ENCODE results near the gene MBNL1. TPM values are rescaled to one million over a fixed set of nuclear protein-coding genes. Genes with fewer than 3 reads are reported as not detected.

The MBNL1 gene
- total and polyA plus RNA-seq, 7 experiments from 2014 or later, result 371 to 675 (median 497) TPM

DNA sequence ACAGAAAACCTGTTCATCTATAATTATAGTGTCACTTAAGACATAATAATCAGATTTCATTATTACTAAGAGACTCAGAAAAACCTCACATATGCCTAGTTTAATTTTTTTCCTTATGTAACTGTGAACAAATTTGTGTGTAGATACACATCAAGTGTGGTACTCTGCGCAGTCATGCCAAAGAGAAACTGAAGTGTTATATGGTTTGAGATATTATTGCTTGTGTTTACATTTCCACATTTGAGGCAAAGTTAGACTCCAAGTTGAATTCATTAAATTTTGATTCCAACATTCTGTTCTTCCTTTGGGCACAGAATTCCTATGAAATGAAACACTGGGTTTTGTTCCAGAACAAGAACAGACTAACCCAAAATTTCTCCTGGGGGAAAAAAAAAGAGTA lies 2.2 kb downstream of the MBNL1 start:
- peak overlapping the region; percentile 84 to 98 (median 95) for H3K27ac Mint-ChIP-seq
- no peak for ATAC-seq
- CTCF ChIA-PET, result no interaction called here
- Histone ChIP-seq H3K9me3 (ENCODE audit: control insufficient read depth in 2 of 3, low read length in 3 of 3) (no peaks in the 10 kb centered on the region), H3K4me1 (ENCODE audit: control insufficient read depth in 2 of 2, insufficient read depth in 2 of 2, low read length in 2 of 2) (peaks cover 27 to 49% of the 10 kb centered on the region in 2 donors), H3K36me3 (ENCODE audit: control insufficient read depth in 2 of 3, insufficient read depth in 3 of 3, low read length in 3 of 3) (peaks cover 0 to 12% (median 3%) of the 10 kb centered on the region in 3 experiments), H3K4me3 (ENCODE audit: low read length) (peak overlapping the region; percentile 77), H3K27ac (ENCODE audit: low read depth, low read length) (peak overlapping the region; percentile 99), H3K27me3 (ENCODE audit: control insufficient read depth in 2 of 2, insufficient read depth in 2 of 2, low read length in 2 of 2) (no peaks in the 10 kb centered on the region)
- no peaks in the 10 kb centered on the region for H3K9me3 Mint-ChIP-seq
- peak overlapping the region; percentile 78 to 100 (median 94) for H3K4me3 Mint-ChIP-seq
- H3K36me3 Mint-ChIP-seq, result peaks cover 4 to 31% (median 21%) of the 10 kb centered on the region in 5 donors
- peaks cover 36 to 66% (median 62%) of the 10 kb centered on the region in 7 donors for H3K4me1 Mint-ChIP-seq
- DNase-seq, result no peak
- H3K27me3 Mint-ChIP-seq, result no peaks in the 10 kb centered on the region
- intact Hi-C loops (cut with micrococcal nuclease), result loop anchor here (1.0 to 10.0 kb wide), 5 partner anchors 8 to 1509 kb away; partner anchors contain the start of genes SIAH2 (in 2 of the 2) and RAP2B (in 1 of the 2)
- POLR2A ChIA-PET, result interaction anchor here (0.6 to 11.1 kb wide), 10 partner anchors 11 to 181 kb away, joined by 3 to 229 read pairs (median 38); no protein-coding TSS in a partner anchor

DNA sequence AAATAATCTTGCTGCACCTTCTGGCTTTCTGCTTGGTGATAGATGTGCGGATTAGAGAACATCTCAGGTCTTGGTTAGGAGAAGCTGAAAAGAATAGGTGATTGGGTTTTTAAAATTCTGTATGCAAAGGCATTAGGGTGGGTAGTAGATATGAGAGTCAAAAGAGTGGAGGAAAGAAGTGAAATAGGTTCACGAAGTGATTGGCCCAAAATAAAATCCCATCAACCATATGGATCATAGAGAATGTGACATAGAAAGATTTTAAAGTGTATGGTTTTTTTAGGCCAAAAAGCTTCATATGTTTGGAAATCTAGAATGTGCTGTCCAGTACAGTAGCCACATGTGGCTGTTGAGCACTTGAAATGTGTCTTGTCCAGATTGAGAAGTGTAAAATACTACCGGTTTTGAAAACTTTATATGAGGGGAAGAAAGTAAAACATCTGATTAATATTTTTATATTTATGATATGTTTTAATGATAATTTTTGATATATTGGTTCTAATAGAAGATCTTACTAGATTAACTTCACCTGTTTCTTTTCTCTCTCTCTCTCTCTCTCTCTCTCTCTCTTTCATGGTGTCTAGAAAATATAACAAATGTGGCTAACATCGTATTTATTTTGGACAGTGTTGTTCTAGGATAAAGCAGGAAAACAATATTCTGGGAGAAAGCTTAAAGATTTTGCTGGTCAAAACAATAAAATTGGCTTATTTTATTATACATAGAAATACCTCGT lies 2.9 kb downstream of the MBNL1 start:
- Histone ChIP-seq H3K27ac (ENCODE audit: low read depth, low read length) (peak overlapping the region; percentile 99), H3K4me3 (ENCODE audit: low read length) (peak overlapping the region; percentile 77), H3K9me3 (ENCODE audit: control insufficient read depth in 2 of 3, low read length in 3 of 3) (no peaks in the 10 kb centered on the region), H3K4me1 (ENCODE audit: control insufficient read depth in 2 of 2, insufficient read depth in 2 of 2, low read length in 2 of 2) (peaks cover 27 to 50% of the 10 kb centered on the region in 2 donors), H3K27me3 (ENCODE audit: control insufficient read depth in 2 of 2, insufficient read depth in 2 of 2, low read length in 2 of 2) (no peaks in the 10 kb centered on the region), H3K36me3 (ENCODE audit: control insufficient read depth in 2 of 3, insufficient read depth in 3 of 3, low read length in 3 of 3) (peaks cover 0 to 12% (median 3%) of the 10 kb centered on the region in 3 experiments)
- ATAC-seq, result no peak
- H3K9me3 Mint-ChIP-seq, result no peaks in the 10 kb centered on the region
- H3K36me3 Mint-ChIP-seq, result peaks cover 4 to 34% (median 21%) of the 10 kb centered on the region in 5 donors
- peak overlapping the region; percentile 78 to 100 (median 94) for H3K4me3 Mint-ChIP-seq
- no peak for DNase-seq
- intact Hi-C loops (cut with micrococcal nuclease), result loop anchor here (1.0 to 10.0 kb wide), 5 partner anchors 8 to 1509 kb away; partner anchors contain the start of genes SIAH2 (in 2 of the 2) and RAP2B (in 1 of the 2)
- ChIA-PET CTCF (no interaction called here), POLR2A (interaction anchor here (0.7 to 11.1 kb wide), 9 partner anchors 10 to 181 kb away, joined by 3 to 229 read pairs (median 46); no protein-coding TSS in a partner anchor)
- peak overlapping the region; percentile 88 to 98 (median 94) for H3K27ac Mint-ChIP-seq
- H3K4me1 Mint-ChIP-seq, result peaks cover 36 to 66% (median 62%) of the 10 kb centered on the region in 7 donors
- no peaks in the 10 kb centered on the region for H3K27me3 Mint-ChIP-seq

DNA sequence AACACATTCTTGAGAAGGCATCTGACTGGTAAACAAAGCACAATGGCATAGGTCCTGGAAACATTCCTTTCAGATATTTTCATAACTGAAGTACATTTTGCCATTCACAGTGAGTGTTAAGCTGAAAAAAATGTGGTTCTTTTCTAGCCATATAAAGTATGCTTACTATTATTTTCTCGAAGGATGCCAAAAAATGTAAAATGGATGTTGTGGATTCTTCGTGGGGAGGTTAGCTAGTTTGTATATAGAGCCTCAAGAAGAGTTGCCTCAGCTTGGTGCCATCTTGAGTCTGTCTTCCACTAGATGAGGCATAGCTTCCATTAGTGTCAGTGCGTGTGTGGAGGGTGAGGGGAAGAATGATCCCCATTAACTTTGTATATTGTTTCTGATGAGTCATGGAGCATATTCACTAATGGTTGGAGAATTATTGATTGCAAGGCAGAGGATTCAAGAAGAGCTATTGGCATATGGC lies 4.1 kb downstream of the MBNL1 start:
- POLR2A ChIA-PET, result interaction anchor here (0.7 to 11.1 kb wide), 10 partner anchors 9 to 100 kb away, joined by 3 to 203 read pairs (median 4); no protein-coding TSS in a partner anchor
- Histone ChIP-seq H3K36me3 (ENCODE audit: control insufficient read depth in 2 of 3, insufficient read depth in 3 of 3, low read length in 3 of 3) (peaks cover 0 to 12% (median 3%) of the 10 kb centered on the region in 3 experiments), H3K27me3 (ENCODE audit: control insufficient read depth in 2 of 2, insufficient read depth in 2 of 2, low read length in 2 of 2) (no peaks in the 10 kb centered on the region), H3K27ac (ENCODE audit: low read depth, low read length) (peak overlapping the region; percentile 99), H3K9me3 (ENCODE audit: control insufficient read depth in 2 of 3, low read length in 3 of 3) (no peaks in the 10 kb centered on the region), H3K4me1 (ENCODE audit: control insufficient read depth in 2 of 2, insufficient read depth in 2 of 2, low read length in 2 of 2) (peaks cover 26 to 40% of the 10 kb centered on the region in 2 donors), H3K4me3 (ENCODE audit: low read length) (peak overlapping the region; percentile 77)
- H3K4me1 Mint-ChIP-seq, result peaks cover 31 to 66% (median 59%) of the 10 kb centered on the region in 7 donors
- no peaks in the 10 kb centered on the region for H3K9me3 Mint-ChIP-seq
- peaks cover 4 to 31% (median 21%) of the 10 kb centered on the region in 5 donors for H3K36me3 Mint-ChIP-seq
- peak in 1 of 9 donors; percentile 62 for DNase-seq
- peak overlapping the region; percentile 78 to 98 (median 91) for H3K27ac Mint-ChIP-seq
- no peak for ATAC-seq
- H3K4me3 Mint-ChIP-seq, result peak overlapping the region; percentile 78 to 100 (median 90)
- CTCF ChIA-PET, result interaction anchor here (0.7 kb wide), 1 partner anchor 16 kb away, joined by 5 read pairs; no protein-coding TSS in a partner anchor
- intact Hi-C loops (cut with micrococcal nuclease), result loop anchor here (5.0 to 10.0 kb wide), 3 partner anchors 892 to 1511 kb away; partner anchors contain the start of genes SIAH2 (in 2 of the 2) and RAP2B (in 1 of the 2)
- no peaks in the 10 kb centered on the region for H3K27me3 Mint-ChIP-seq

DNA sequence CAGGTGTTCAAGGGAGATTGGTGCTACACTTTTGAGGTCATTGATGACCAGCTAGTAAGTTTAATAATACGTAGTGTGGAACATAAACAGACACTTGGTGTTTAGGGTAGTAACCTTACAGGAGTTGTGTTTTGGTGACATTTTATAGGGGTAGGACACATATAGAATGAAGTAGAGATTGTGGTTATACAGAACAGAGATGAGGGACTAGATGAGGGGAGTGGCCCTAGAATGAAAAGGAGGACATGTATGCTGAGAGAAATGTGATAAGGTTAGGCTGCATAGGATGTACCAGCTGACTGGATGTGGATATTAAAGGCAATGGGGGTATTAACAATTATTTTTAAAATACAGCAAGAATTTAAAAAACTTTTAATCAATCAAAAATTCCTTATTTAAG lies 8.0 kb downstream of the MBNL1 start:
- ChIA-PET CTCF (interaction anchor here (1.3 to 2.3 kb wide), 2 partner anchors 14 to 93 kb away, joined by 3 to 10 read pairs; no protein-coding TSS in a partner anchor), POLR2A (interaction anchor here (0.7 to 11.1 kb wide), 6 partner anchors 8 to 159 kb away, joined by 3 to 135 read pairs (median 4); no protein-coding TSS in a partner anchor)
- peak; percentile 33 for ATAC-seq
- Mint-ChIP-seq H3K36me3 (peaks cover 4 to 25% (median 4%) of the 10 kb centered on the region in 5 donors), H3K4me1 (peaks cover 52 to 95% (median 86%) of the 10 kb centered on the region in 7 donors), H3K9me3 (no peaks in the 10 kb centered on the region), H3K27me3 (no peaks in the 10 kb centered on the region), H3K4me3 (peak overlapping the region; percentile 21 to 86 (median 74)), H3K27ac (peak overlapping the region; percentile 51 to 91 (median 77))
- peaks cover 42 to 74% of the 10 kb centered on the region in 2 donors for H3K4me1 ChIP-seq (ENCODE audit: control insufficient read depth in 2 of 2, insufficient read depth in 2 of 2, low read length in 2 of 2)
- H3K27ac ChIP-seq (ENCODE audit: low read depth, low read length), result peak overlapping the region; percentile 99
- intact Hi-C loops (cut with micrococcal nuclease), result loop anchor here (1.0 to 10.0 kb wide), 4 partner anchors 8 to 1512 kb away; partner anchors contain the start of genes RAP2B (in 1 of the 2) and SIAH2 (in 1 of the 2)
- H3K27me3 ChIP-seq (ENCODE audit: control insufficient read depth in 2 of 2, insufficient read depth in 2 of 2, low read length in 2 of 2), result no peaks in the 10 kb centered on the region
- peak overlapping the region; percentile 14 for H3K4me3 ChIP-seq (ENCODE audit: low read length)
- DNase-seq, result no peak
- peaks cover 0 to 3% (median 0%) of the 10 kb centered on the region in 3 experiments for H3K36me3 ChIP-seq (ENCODE audit: control insufficient read depth in 2 of 3, insufficient read depth in 3 of 3, low read length in 3 of 3)
- no peaks in the 10 kb centered on the region for H3K9me3 ChIP-seq (ENCODE audit: control insufficient read depth in 2 of 3, low read length in 3 of 3)

DNA sequence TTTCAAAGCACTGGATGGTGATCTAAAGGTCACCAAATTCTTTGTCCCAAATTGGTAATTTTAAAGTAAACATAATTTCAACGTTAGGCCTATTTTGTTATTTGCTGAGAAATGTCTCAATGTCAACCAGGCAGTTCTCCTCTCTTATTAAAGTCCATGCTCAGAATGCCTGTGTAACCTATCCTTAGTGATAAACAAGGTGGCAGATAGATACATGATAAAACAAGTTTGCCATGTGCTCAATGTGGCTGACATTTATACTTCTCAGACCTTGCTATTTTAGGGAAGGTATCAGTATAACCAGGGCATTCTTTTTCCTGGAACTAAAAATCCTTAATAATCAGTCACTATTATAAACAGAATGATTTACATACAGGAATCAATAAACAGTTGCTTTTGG lies 8.5 kb downstream of the MBNL1 start:
- DNase-seq (no peak), ATAC-seq (no peak)
- Histone ChIP-seq H3K27me3 (ENCODE audit: control insufficient read depth in 2 of 2, insufficient read depth in 2 of 2, low read length in 2 of 2) (no peaks in the 10 kb centered on the region), H3K4me3 (ENCODE audit: low read length) (no peak overlapping the region), H3K4me1 (ENCODE audit: control insufficient read depth in 2 of 2, insufficient read depth in 2 of 2, low read length in 2 of 2) (peaks cover 46 to 79% of the 10 kb centered on the region in 2 donors), H3K36me3 (ENCODE audit: control insufficient read depth in 2 of 3, insufficient read depth in 3 of 3, low read length in 3 of 3) (peaks cover 0 to 3% (median 0%) of the 10 kb centered on the region in 3 experiments), H3K27ac (ENCODE audit: low read depth, low read length) (peak overlapping the region; percentile 59), H3K9me3 (ENCODE audit: control insufficient read depth in 2 of 3, low read length in 3 of 3) (no peaks in the 10 kb centered on the region)
- Mint-ChIP-seq H3K4me3 (peak overlapping the region in 9 of 10 donors; percentile 53 to 86 (median 69)), H3K4me1 (peaks cover 49 to 94% (median 85%) of the 10 kb centered on the region in 7 donors), H3K9me3 (no peaks in the 10 kb centered on the region), H3K36me3 (peaks cover 4 to 23% (median 4%) of the 10 kb centered on the region in 5 donors), H3K27me3 (no peaks in the 10 kb centered on the region), H3K27ac (peak overlapping the region in 7 of 9 donors; percentile 10 to 81 (median 72))
- intact Hi-C loops (cut with micrococcal nuclease), result loop anchor here (2.0 to 10.0 kb wide), 3 partner anchors 14 to 1512 kb away; partner anchors contain the start of genes RAP2B (in 1 of the 2) and SIAH2 (in 1 of the 2)
- ChIA-PET POLR2A (interaction anchor here (0.7 to 11.1 kb wide), 12 partner anchors 8 to 159 kb away, joined by 3 to 135 read pairs (median 3); no protein-coding TSS in a partner anchor), CTCF (interaction anchor here (2.3 kb wide), 1 partner anchor 93 kb away, joined by 10 read pairs; no protein-coding TSS in a partner anchor)

Data from naive thymus-derived CD4-positive, alpha-beta T cell (primary cell).